Astrocyte of the spinal cord (primary cell): Measurements from ENCODE around the gene TANGO2.

ENCODE experiments used
- DNase-seq: peaks from one replicate; pipeline ENCODE4 v3.0.0; 2011; ENCODE audit warnings: low read depth, low spot score
- H3K4me3 ChIP-seq: 2 replicates; pipeline ENCODE4 v1.5.1; 2011; ENCODE audit warnings: low read depth, mild to moderate bottlenecking, low read length, moderate library complexity
- CTCF ChIP-seq: IDR thresholded peaks from 2 replicates; pipeline ENCODE4 v1.5.1; 2012; ENCODE audit warnings: low read depth, mild to moderate bottlenecking, low read length, inconsistent platforms
- in situ Hi-C: cut with HindIII; loops from 2 replicates; pipeline ENCODE4 v1.10.0; 2017; ENCODE audit warnings: low sequenced_read_pairs

The TANGO2 gene

GRCh38 chr22:20032407-20032991 lies 11.6 kb downstream of the TANGO2 start:
- no peak for TF ChIP-seq CTCF
- in situ Hi-C loops, result no loop called here
- H3K4me3 ChIP-seq, result no peak overlapping the region
- no peak for DNase-seq

GRCh38 chr22:20033045-20033706 lies 12.3 kb downstream of the TANGO2 start:
- no peak overlapping the region for H3K4me3 ChIP-seq
- no peak for TF ChIP-seq CTCF
- DNase-seq, result no peak
- in situ Hi-C loops, result no loop called here

GRCh38 chr22:20034143-20034542 lies 13.2 kb downstream of the TANGO2 start:
- no peak for TF ChIP-seq CTCF
- no peak for DNase-seq
- in situ Hi-C loops, result no loop called here
- H3K4me3 ChIP-seq, result no peak overlapping the region

GRCh38 chr22:20035375-20036083 lies 14.6 kb downstream of the TANGO2 start:
- TF ChIP-seq CTCF, result no peak
- in situ Hi-C loops, result no loop called here
- no peak overlapping the region for H3K4me3 ChIP-seq

GRCh38 chr22:20036084-20036482 lies 15.2 kb downstream of the TANGO2 start:
- in situ Hi-C loops, result no loop called here
- H3K4me3 ChIP-seq, result no peak overlapping the region
- DNase-seq, result no peak
- no peak for TF ChIP-seq CTCF

More at GRCh38 chr22:20035375-20036083, 14.6 kb downstream of the TANGO2 start:
- DNase-seq, result no peak

GRCh38 chr22:20036535-20037392 lies 15.9 kb downstream of the TANGO2 start:
- in situ Hi-C loops, result no loop called here
- no peak for TF ChIP-seq CTCF
- no peak for DNase-seq
- no peak overlapping the region for H3K4me3 ChIP-seq
